Measurements from ENCODE around the gene SCN2A. TPM values are rescaled to one million over a fixed set of nuclear protein-coding genes. Genes with fewer than 3 reads are reported as not detected.

The SCN2A gene
- total and polyA plus RNA-seq, 8 donors: 0.25 to 0.66 (median 0.54) TPM

DNA sequence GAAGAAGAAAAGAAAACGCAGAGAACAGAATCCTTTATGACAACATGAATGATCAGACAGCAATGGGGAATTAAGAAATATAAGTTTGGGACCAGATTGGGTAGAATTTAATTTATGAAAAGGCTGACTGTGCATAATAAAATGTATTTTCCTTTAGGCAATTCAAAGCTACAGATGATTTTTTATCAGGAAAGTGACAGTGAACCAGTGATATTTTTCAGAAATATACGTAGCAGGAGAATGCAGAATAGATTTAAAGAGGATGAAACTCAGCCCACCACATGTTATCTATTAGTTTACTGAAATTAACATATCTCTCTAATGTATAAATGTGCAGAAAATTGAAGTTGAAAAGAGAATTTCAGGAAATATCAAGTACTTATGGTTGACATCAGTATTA is 110.0 kb downstream of the SCN2A start:
- intact Hi-C loops (cut with DNase I): no loop called here
- DNase-seq: no peak
- no peaks in the 10 kb centered on the region for H3K4me1 ChIP-seq
- H3K36me3 ChIP-seq: no peaks in the 10 kb centered on the region
- ATAC-seq: no peak
- no peak overlapping the region for H3K27ac ChIP-seq
- H3K9me3 ChIP-seq: no peaks in the 10 kb centered on the region
- no peak overlapping the region for H3K4me3 ChIP-seq
- TF ChIP-seq CTCF (IDR thresholded peaks at IDR 0.05): no peak
- H3K27me3 ChIP-seq: no peaks in the 10 kb centered on the region

- ATAC-seq (peak; percentile 40), DNase-seq (no peak)
- H3K4me1 ChIP-seq: no peaks in the 10 kb centered on the region
- H3K27me3 ChIP-seq: no peaks in the 10 kb centered on the region
- TF ChIP-seq CTCF (IDR thresholded peaks at IDR 0.05): no peak
- no peak overlapping the region for H3K4me3 ChIP-seq
- intact Hi-C loops (cut with DNase I): no loop called here
- no peak overlapping the region for H3K27ac ChIP-seq
- H3K9me3 ChIP-seq: no peaks in the 10 kb centered on the region
- no peaks in the 10 kb centered on the region for H3K36me3 ChIP-seq
These were observed 118.5 kb downstream of the SCN2A start for GRCh38 chr2:165357758-165358157.

DNA sequence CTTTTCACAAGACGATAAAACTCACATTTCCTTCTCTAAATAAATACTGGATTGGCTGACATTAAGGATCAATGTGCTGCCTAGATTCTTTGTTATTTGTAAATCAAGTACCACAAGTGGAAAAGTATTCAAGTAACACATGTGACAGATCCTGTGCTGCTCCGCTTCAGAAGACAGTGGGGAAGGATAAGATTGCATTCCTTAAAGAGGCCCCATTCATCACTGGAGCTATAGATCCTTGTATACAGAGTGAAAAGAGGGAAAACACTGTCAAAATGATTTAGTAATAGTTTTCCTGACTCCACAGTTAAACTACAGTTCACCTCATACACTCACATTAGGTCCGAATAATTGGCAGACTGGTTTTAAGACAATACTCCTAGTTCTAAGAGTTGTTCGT is 122.3 kb downstream of the SCN2A start:
- TF ChIP-seq CTCF (IDR thresholded peaks at IDR 0.05): no peak
- DNase-seq: no peak
- Histone ChIP-seq H3K36me3 (no peaks in the 10 kb centered on the region), H3K4me1 (no peaks in the 10 kb centered on the region), H3K9me3 (no peaks in the 10 kb centered on the region), H3K27me3 (no peaks in the 10 kb centered on the region), H3K27ac (no peak overlapping the region), H3K4me3 (no peak overlapping the region)
- no peak for ATAC-seq
- intact Hi-C loops (cut with DNase I): no loop called here

DNA sequence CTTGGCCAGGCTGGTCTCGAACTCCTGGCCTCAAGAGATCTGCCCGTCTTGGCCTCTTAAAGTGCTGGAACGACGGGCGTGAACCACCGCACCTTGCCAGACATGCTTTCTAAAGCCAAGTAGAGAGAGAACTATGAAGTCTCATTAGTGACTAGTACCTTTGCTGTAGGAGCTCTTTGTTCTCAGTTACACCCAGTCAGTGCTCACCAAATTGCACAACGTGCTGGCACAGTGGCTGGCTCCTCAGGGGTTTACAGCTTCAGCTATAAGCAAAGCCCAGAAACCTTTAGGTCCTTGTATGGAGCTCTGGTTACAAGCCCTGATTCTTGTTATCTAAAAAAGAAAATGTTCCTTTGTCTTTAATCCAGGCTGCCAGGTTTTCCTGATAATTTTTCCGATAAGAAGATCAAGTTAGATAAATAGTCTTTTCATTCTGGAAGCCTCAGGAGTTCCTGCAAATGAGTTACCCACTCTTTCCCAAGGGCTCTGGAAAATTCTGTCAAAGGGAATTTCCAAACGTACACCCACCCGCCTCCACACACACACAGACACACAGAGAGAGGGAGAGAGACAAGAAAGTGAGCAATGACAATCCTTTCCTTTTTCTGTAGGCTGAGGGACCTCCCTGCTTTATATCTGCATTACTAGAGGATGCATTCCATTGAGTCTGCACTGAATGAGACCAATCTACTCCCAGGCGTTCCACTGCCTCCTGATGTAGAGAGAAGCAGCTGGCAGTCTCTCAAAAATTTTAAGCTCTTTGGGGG is 130.1 kb downstream of the SCN2A start:
- DNase-seq (peak in 2 of 4 donors; percentile 32 to 39), ATAC-seq (peak; percentile 70)
- no peak for TF ChIP-seq CTCF (IDR thresholded peaks at IDR 0.05)
- Histone ChIP-seq H3K4me3 (no peak overlapping the region), H3K9me3 (no peaks in the 10 kb centered on the region), H3K4me1 (no peaks in the 10 kb centered on the region), H3K36me3 (no peaks in the 10 kb centered on the region), H3K27me3 (no peaks in the 10 kb centered on the region), H3K27ac (no peak overlapping the region)
- intact Hi-C loops (cut with DNase I): no loop called here

- no peak overlapping the region for H3K27ac ChIP-seq
- no peak overlapping the region for H3K4me3 ChIP-seq
- H3K4me1 ChIP-seq: no peaks in the 10 kb centered on the region
- no peak for TF ChIP-seq CTCF (IDR thresholded peaks at IDR 0.05)
- no peaks in the 10 kb centered on the region for H3K9me3 ChIP-seq
- intact Hi-C loops (cut with DNase I): no loop called here
- H3K27me3 ChIP-seq: no peaks in the 10 kb centered on the region
- H3K36me3 ChIP-seq: no peaks in the 10 kb centered on the region
- ATAC-seq (no peak), DNase-seq (no peak)
These were observed 130.7 kb downstream of the SCN2A start for GRCh38 chr2:165369898-165370296.

All from left lung (tissue), 10 donors.